HG02970 (cell line): ENCODE measurements around the gene AVL9.

Experiments used
- ATAC-seq: cut with Tn5 transposase; IDR thresholded peaks from one replicate; pipeline ENCODE4 v1.9.1; 2021; ENCODE audit warnings: mild to moderate bottlenecking, moderate library complexity, moderate number of reproducible peaks; ENCODE audit not compliant: unreplicated experiment, low FRiP score

The AVL9 gene

GRCh38 chr7:32532716-32533115 is 37.4 kb downstream of the AVL9 start:
- ATAC-seq = no peak

- no peak for ATAC-seq
Measured at GRCh38 chr7:32533276-32534029, 38.2 kb downstream of the AVL9 start.

- no peak for ATAC-seq
Measured at GRCh38 chr7:32535162-32535702, 39.9 kb downstream of the AVL9 start.

DNA sequence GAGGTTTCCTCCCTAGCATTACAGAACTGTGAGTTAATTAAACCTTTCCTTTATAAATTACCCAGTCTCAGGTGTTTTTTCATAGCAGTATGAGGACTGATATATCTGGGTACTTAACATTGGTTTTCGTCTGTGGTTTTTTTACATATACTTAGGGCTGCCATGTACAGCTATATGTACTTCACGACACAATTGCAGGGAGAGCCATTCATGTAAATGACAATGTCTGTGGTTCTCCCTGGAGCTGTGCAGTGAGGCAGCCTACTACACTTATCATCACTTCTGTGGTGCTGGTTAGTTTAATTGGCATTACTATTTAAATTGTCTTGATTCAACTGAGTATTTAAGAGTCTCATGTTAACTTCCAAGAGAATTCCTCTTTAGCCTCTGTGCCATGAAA is 40.7 kb downstream of the AVL9 start:
- ATAC-seq = no peak

GRCh38 chr7:32536585-32536984 is 41.3 kb downstream of the AVL9 start:
- ATAC-seq = no peak

GRCh38 chr7:32537760-32538159 is 42.5 kb downstream of the AVL9 start:
- no peak for ATAC-seq

DNA sequence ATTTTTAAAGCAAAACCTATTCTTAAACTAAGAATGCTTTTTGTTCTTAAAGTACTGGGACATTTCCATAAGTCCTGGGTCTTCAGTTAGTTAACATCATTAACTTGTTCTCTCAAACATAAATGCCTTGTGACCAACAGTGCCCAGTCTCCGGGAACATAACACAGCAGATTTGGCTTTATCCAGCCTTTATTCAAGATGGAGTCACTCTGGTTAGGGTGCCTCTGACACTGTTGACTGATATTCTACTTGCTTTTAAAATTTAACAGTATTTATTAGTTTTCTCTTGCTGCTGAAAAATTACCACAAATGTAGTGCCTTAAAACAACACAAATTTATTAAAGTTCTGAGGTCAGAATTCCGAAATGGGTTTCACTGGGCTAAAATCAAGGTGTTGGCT is 44.1 kb downstream of the AVL9 start:
- no peak for ATAC-seq

DNA sequence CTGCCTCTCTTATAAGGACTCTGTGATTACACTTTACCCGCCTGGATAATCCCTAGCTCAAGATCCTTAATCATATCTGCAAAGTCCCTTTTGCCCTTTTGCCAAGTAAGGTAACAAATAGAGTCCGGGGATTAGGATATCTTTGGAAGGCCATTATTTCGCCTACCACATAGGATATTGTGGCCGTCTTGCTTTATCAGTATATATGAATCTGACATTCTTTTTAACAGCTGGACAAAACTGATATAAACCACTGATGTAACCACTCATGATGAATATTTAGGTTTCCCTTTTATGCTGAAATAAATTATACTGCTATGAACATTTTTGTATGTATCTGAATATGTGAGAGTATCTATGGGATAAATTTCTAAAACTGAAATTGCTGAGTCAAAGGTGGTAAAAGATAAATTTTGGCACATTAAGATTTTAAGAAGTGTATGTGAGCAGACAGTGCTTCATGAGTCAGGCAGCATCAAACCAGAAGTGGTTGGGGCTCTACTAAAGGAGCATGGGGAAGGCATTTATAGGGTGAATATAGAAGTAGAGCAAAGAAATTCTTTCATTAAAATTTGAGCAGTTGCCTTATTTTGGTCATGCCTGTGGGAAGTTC is 44.7 kb downstream of the AVL9 start:
- ATAC-seq = no peak

GRCh38 chr7:32542595-32542994 is 47.3 kb downstream of the AVL9 start:
- ATAC-seq = no peak

GRCh38 chr7:32559480-32559879 is 64.2 kb downstream of the AVL9 start:
- ATAC-seq = no peak

GRCh38 chr7:32560075-32560474 is 64.8 kb downstream of the AVL9 start:
- ATAC-seq = no peak

DNA sequence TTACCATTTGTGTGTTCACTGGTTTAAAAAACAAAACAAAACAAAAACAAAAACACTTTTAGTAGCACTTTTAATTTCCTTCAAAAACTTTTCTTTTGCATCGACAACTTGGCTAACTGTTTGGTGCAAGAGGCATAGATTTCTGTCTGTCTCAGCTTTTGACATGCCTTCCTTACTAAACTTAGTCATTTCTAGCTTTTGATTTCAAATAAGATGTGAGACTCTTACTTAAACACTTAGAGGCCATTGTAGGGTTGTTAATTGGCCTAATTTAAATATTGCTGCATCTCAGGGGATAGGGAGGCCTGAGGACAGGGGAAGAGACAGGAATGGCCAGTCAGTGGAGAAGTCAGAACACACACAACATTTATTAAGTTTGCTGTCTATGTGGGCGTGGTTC is 66.3 kb downstream of the AVL9 start:
- ATAC-seq = no peak

- ATAC-seq = no peak
Measured at GRCh38 chr7:32564542-32564941, 69.3 kb downstream of the AVL9 start.

DNA sequence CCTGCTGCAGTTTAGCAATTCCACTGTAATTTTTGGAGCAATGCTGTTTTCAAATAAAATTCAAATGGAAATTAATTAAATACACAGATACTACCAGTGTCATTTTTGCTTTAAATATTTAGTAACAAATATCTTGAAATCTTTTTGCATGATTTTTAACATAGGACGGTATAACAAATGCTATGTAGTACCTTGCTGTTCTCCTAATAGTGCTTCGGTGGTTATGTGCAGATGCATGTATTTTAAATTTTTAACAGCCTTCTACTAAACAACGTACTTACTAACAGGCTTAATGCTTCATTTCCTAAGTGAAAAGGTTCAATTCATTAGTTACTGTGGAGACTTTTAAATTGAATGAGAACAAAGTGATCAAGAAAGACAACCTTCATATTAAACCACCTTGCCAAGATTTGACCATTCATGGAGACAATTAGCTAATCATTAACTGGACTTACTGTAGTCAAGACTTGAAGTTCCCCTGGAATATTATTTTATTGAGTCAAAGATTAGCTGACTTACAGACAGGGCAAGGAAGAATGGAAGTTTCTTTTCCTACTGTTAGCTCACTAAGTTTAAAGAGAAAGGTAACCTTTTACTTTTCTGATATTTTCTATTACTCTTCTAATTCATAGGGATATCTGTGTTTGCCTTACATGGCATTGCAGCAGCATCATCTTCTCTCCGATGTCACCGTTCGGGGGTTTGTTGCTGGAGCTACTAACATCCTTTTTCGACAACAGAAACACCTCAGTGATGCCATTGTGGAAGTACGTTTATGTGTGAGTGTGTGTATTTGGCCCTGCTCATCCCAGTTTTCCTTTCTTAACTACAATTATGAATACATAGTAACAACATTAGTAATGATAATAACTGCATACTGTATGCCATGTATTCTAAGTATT is 74.3 kb downstream of the AVL9 start:
- no peak for ATAC-seq

GRCh38 chr7:32573110-32573687 is 77.9 kb downstream of the AVL9 start:
- no peak for ATAC-seq

- no peak for ATAC-seq
Measured at GRCh38 chr7:32574626-32575025, 79.3 kb downstream of the AVL9 start.

DNA sequence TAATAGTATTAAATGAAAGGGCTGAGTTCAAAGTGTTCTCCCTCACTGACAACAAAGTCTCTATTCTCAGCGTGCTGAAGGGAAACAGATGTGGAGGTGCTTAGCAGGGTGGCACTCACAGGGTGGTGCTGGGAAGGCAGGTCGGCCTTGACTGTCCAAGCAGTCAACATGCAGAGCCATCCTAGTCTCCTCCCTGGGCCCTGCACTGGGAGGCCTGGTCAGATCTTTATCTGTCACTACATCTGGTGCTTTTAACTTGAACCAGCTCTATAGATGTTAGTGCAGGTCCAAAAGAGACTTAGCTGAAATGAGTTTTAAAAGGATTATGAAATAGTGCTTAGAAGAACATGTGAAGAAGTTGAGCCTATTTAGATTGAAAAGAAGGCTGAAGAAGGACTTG is 82.1 kb downstream of the AVL9 start:
- no peak for ATAC-seq

- ATAC-seq = no peak
Measured at GRCh38 chr7:32579776-32580175, 84.5 kb downstream of the AVL9 start.

- no peak for ATAC-seq
Measured at GRCh38 chr7:32580646-32581045, 85.4 kb downstream of the AVL9 start.

DNA sequence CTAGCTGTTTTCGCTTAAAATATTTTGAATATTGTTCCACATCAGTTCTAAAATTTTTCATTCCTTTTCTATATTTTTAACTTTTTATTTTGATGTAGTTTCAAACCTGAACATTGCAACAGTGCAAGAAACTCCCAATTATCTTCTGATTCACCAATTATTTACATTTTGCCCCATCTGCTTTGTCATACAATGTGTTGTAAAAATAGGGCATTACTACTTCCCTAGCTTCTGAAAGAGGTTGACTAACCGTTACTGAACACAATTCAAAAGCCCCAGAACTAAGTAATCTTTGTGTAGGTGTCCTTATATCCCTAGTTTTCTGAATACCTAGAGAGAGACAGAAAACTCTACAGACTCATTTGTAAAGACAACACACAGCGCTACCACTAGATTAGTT is 86.7 kb downstream of the AVL9 start:
- ATAC-seq = no peak

GRCh38 chr7:32583791-32584190 is 88.5 kb downstream of the AVL9 start:
- ATAC-seq = no peak
